Transverse colon (tissue), 3 donors: Measurements from ENCODE around the gene TMSB4Y.

ENCODE experiments used
- POLR2A ChIP-seq: fragments of 450-650 bp; IDR thresholded peaks from one replicate; pipeline ENCODE4 v1.6.1; 2016; ENCODE audit warnings: antibody characterized with exemption, mild to moderate bottlenecking, moderate library complexity
- TF ChIP-seq, protein P1 (sequence below), 5 experiments: fragments of 200-600 bp in 3 of 5; fragments of 450-650 bp in 2 of 5; sonication (generic) in 3 of 5; IDR thresholded peaks; 1 replicate in 2 of 5; 2 replicates in 3 of 5; pipeline ENCODE4 v1.5.1; 2016 to 2017; ENCODE audit warnings: antibody characterized with exemption in 5 of 5, inconsistent platforms in 3 of 5, mild to moderate bottlenecking in 2 of 5, moderate library complexity in 1 of 5

- TF ChIP-seq, protein P1, sequence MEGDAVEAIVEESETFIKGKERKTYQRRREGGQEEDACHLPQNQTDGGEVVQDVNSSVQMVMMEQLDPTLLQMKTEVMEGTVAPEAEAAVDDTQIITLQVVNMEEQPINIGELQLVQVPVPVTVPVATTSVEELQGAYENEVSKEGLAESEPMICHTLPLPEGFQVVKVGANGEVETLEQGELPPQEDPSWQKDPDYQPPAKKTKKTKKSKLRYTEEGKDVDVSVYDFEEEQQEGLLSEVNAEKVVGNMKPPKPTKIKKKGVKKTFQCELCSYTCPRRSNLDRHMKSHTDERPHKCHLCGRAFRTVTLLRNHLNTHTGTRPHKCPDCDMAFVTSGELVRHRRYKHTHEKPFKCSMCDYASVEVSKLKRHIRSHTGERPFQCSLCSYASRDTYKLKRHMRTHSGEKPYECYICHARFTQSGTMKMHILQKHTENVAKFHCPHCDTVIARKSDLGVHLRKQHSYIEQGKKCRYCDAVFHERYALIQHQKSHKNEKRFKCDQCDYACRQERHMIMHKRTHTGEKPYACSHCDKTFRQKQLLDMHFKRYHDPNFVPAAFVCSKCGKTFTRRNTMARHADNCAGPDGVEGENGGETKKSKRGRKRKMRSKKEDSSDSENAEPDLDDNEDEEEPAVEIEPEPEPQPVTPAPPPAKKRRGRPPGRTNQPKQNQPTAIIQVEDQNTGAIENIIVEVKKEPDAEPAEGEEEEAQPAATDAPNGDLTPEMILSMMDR (IDR thresholded peaks at IDR 0.05), result no peak
- no peak for TF ChIP-seq POLR2A
Measured at GRCh38 chrY:13708038-13708437, 4.3 kb downstream of the TMSB4Y start.
